Astrocyte of the cerebellum (primary cell): ENCODE results near the gene TMEM245.

Experiments
- DNase-seq: peaks from one replicate; pipeline ENCODE4 v3.0.0-alpha.2; 2011; ENCODE audit warnings: low read depth
- H3K4me3 ChIP-seq: 2 replicates; pipeline ENCODE4 v1.5.1; 2011; ENCODE audit warnings: mild to moderate bottlenecking, low read depth, low read length, moderate library complexity
- CTCF ChIP-seq: IDR thresholded peaks from 2 replicates; pipeline ENCODE4 v1.5.1; 2012; ENCODE audit warnings: low read length, low read depth, moderate library complexity, mild to moderate bottlenecking; ENCODE audit errors: missing control alignments
- in situ Hi-C: cut with HindIII; loops from 2 replicates; pipeline ENCODE4 v1.10.0; 2017; ENCODE audit warnings: low sequenced_read_pairs

Gene TMEM245

GRCh38 chr9:109030426-109030825 lies 89.3 kb downstream of the TMEM245 start:
- DNase-seq = no peak
- no peak overlapping the region for H3K4me3 ChIP-seq
- in situ Hi-C loops = no loop called here
- no peak for TF ChIP-seq CTCF

GRCh38 chr9:109028457-109028856 lies 91.3 kb downstream of the TMEM245 start:
- TF ChIP-seq CTCF = no peak
- H3K4me3 ChIP-seq = no peak overlapping the region
- DNase-seq = no peak
- in situ Hi-C loops = no loop called here

- DNase-seq = peak; percentile 54
- in situ Hi-C loops = no loop called here
- no peak overlapping the region for H3K4me3 ChIP-seq
- no peak for TF ChIP-seq CTCF
Measured at GRCh38 chr9:109027176-109027575, 92.6 kb downstream of the TMEM245 start.

- TF ChIP-seq CTCF = no peak
- H3K4me3 ChIP-seq = no peak overlapping the region
- in situ Hi-C loops = no loop called here
- DNase-seq = no peak
Measured at GRCh38 chr9:109026306-109026705, 93.4 kb downstream of the TMEM245 start.

GRCh38 chr9:109022873-109023272 lies 96.9 kb downstream of the TMEM245 start:
- in situ Hi-C loops = no loop called here
- no peak for DNase-seq
- no peak overlapping the region for H3K4me3 ChIP-seq
- TF ChIP-seq CTCF = no peak

GRCh38 chr9:109020581-109021511 lies 98.9 kb downstream of the TMEM245 start:
- in situ Hi-C loops = no loop called here
- TF ChIP-seq CTCF = no peak
- no peak for DNase-seq
- no peak overlapping the region for H3K4me3 ChIP-seq
